ENCODE results near the gene USH1C. TPM values are rescaled to one million over a fixed set of nuclear protein-coding genes. Genes with fewer than 3 reads are reported as not detected.

USH1C gene
- total RNA-seq, 1 experiment from 2014 or later: 17.5 TPM

- BruUV-seq (replicated peaks): no TSS peak
- Mint-ChIP-seq H3K27me3 (ENCODE audit: unreplicated experiment) (no peaks in the 10 kb centered on the region), H3K27ac (ENCODE audit: unreplicated experiment) (no peak overlapping the region), H3K9me3 (ENCODE audit: low read depth, unreplicated experiment) (no peaks in the 10 kb centered on the region), H3K4me1 (ENCODE audit: low read depth, unreplicated experiment) (peaks cover 10% of the 10 kb centered on the region), H3K36me3 (ENCODE audit: insufficient read depth, unreplicated experiment) (no peaks in the 10 kb centered on the region), H3K4me3 (ENCODE audit: low read depth, unreplicated experiment) (no peak overlapping the region)
- CTCF ChIA-PET: no interaction called here
- intact Hi-C loops (cut with micrococcal nuclease; ENCODE audit: unreplicated experiment): no loop called here
- TF ChIP-seq CTCF (IDR thresholded peaks at IDR 0.05; ENCODE audit: unreplicated experiment): no peak
- DNase-seq: no peak
Measured at GRCh38 chr11:17532784-17533183, 11.4 kb downstream of the USH1C start.

- intact Hi-C loops (cut with micrococcal nuclease; ENCODE audit: unreplicated experiment): no loop called here
- BruUV-seq (replicated peaks): no TSS peak
- no peaks in the 10 kb centered on the region for H3K36me3 Mint-ChIP-seq (ENCODE audit: insufficient read depth, unreplicated experiment)
- CTCF ChIA-PET: interaction anchor here (1.4 kb wide), 1 partner anchor 11 kb away, joined by 3 read pairs; no protein-coding TSS in a partner anchor
- H3K4me3 Mint-ChIP-seq (ENCODE audit: low read depth, unreplicated experiment): no peak overlapping the region
- no peaks in the 10 kb centered on the region for H3K9me3 Mint-ChIP-seq (ENCODE audit: low read depth, unreplicated experiment)
- H3K27ac Mint-ChIP-seq (ENCODE audit: unreplicated experiment): no peak overlapping the region
- no peak for DNase-seq
- TF ChIP-seq CTCF (IDR thresholded peaks at IDR 0.05; ENCODE audit: unreplicated experiment): no peak
- no peaks in the 10 kb centered on the region for H3K4me1 Mint-ChIP-seq (ENCODE audit: low read depth, unreplicated experiment)
- no peaks in the 10 kb centered on the region for H3K27me3 Mint-ChIP-seq (ENCODE audit: unreplicated experiment)
Measured at GRCh38 chr11:17531636-17532113, 12.5 kb downstream of the USH1C start.

GRCh38 chr11:17531071-17531600, 13.1 kb downstream of the USH1C start:
- H3K27me3 Mint-ChIP-seq (ENCODE audit: unreplicated experiment): no peaks in the 10 kb centered on the region

GRCh38 chr11:17529844-17530185, 14.4 kb downstream of the USH1C start:
- no peak for DNase-seq
- intact Hi-C loops (cut with micrococcal nuclease; ENCODE audit: unreplicated experiment): no loop called here
- Mint-ChIP-seq H3K27me3 (ENCODE audit: unreplicated experiment) (no peaks in the 10 kb centered on the region), H3K36me3 (ENCODE audit: insufficient read depth, unreplicated experiment) (peaks cover 7% of the 10 kb centered on the region), H3K4me3 (ENCODE audit: low read depth, unreplicated experiment) (no peak overlapping the region), H3K4me1 (ENCODE audit: low read depth, unreplicated experiment) (no peaks in the 10 kb centered on the region), H3K9me3 (ENCODE audit: low read depth, unreplicated experiment) (no peaks in the 10 kb centered on the region), H3K27ac (ENCODE audit: unreplicated experiment) (no peak overlapping the region)
- no TSS peak for BruUV-seq (replicated peaks)
- CTCF ChIA-PET: no interaction called here
- no peak for TF ChIP-seq CTCF (IDR thresholded peaks at IDR 0.05; ENCODE audit: unreplicated experiment)

More at GRCh38 chr11:17531071-17531600, 13.1 kb downstream of the USH1C start:
- DNase-seq: no peak
- Mint-ChIP-seq H3K9me3 (ENCODE audit: low read depth, unreplicated experiment) (no peaks in the 10 kb centered on the region), H3K36me3 (ENCODE audit: insufficient read depth, unreplicated experiment) (peaks cover 4% of the 10 kb centered on the region), H3K4me3 (ENCODE audit: low read depth, unreplicated experiment) (no peak overlapping the region), H3K4me1 (ENCODE audit: low read depth, unreplicated experiment) (no peaks in the 10 kb centered on the region), H3K27ac (ENCODE audit: unreplicated experiment) (no peak overlapping the region)
- TF ChIP-seq CTCF (IDR thresholded peaks at IDR 0.05; ENCODE audit: unreplicated experiment): no peak
- intact Hi-C loops (cut with micrococcal nuclease; ENCODE audit: unreplicated experiment): no loop called here
- no TSS peak for BruUV-seq (replicated peaks)
- CTCF ChIA-PET: interaction anchor here (1.4 kb wide), 1 partner anchor 12 kb away, joined by 3 read pairs; no protein-coding TSS in a partner anchor
